GM11168 (cell line): ENCODE measurements around the gene GRB10.

Experiments
- in situ Hi-C: fragments of 300-500 bp; cut with MboI; formaldehyde crosslinking; loops from one replicate; pipeline ENCODE4 v1.12.0; 2022; ENCODE audit warnings: low sequenced_read_pairs; ENCODE audit not compliant: unreplicated experiment

GRB10 gene

DNA sequence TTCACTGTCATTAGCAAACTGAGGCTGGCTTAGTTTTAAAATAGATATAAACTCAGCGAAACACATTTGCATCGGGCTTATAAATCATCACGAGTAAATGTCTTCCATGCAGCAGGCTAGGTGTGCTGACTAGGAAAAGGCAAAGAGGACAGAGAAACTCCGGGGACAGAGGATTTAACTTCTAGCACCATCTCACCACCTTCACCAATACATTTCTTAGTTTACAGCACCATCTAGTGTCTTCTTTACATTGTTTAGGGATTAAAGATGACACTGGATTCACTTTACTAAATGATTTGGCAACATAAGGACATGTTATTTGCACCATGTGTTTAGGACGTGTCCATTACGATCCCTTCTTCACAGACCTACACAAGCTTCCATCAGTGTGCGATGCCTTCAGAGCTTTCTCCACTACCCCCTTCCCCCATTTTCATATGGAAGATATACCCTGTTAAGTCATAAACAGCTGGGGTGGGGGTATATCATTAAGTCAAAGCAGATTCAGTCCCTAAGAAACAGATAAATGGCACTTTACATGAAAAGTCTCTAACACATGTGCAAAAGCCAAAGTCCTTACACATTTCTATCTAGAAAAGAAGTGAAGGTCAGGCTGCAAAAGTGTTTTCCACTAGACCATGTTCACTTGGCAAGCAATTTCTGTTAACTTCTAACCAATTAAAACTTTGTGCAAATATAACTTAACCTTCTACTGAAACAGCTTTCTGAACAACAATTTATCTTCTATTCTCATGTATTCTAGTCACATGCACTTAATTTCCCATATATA lies 103.3 kb downstream of the GRB10 start:
- in situ Hi-C loops = loop anchor here (25.0 kb wide), 1 partner anchor 217 kb away; the partner anchor contains the start of gene FIGNL1

- in situ Hi-C loops = loop anchor here (25.0 kb wide), 1 partner anchor 216 kb away; the partner anchor contains the start of gene FIGNL1
These were observed 104.1 kb downstream of the GRB10 start for GRCh38 chr7:50678586-50678985.

- in situ Hi-C loops = loop anchor here (25.0 kb wide), 1 partner anchor 215 kb away; the partner anchor contains the start of gene FIGNL1
These were observed 105.1 kb downstream of the GRB10 start for GRCh38 chr7:50677638-50677996.

- in situ Hi-C loops = loop anchor here (25.0 kb wide), 1 partner anchor 215 kb away; the partner anchor contains the start of gene FIGNL1
These were observed 105.7 kb downstream of the GRB10 start for GRCh38 chr7:50676740-50677637.

DNA sequence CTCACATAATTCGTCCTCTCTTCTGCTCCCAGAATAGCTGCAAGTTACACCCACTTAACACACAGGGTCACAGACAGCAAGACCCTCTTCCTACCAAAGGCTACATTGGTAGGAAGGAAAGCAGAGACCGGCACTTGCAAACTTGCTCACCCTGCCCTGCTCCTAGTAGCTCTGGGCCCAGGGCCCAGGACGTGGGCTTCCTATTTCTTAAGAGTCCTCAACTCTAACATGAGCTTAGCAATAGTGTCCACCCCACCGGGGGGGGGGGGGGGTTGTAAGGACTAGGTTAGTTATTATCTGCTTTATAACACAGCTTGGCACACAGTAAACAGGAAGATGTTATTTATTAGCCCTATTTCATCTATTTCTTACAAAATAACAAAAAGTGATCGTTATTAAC lies 106.6 kb downstream of the GRB10 start:
- in situ Hi-C loops = loop anchor here (25.0 kb wide), 1 partner anchor 214 kb away; the partner anchor contains the start of gene FIGNL1

GRCh38 chr7:50674896-50675835 lies 107.5 kb downstream of the GRB10 start:
- in situ Hi-C loops = loop anchor here (25.0 kb wide), 1 partner anchor 213 kb away; the partner anchor contains the start of gene FIGNL1

- in situ Hi-C loops = no loop called here
These were observed 108.4 kb downstream of the GRB10 start for GRCh38 chr7:50674299-50674698.

DNA sequence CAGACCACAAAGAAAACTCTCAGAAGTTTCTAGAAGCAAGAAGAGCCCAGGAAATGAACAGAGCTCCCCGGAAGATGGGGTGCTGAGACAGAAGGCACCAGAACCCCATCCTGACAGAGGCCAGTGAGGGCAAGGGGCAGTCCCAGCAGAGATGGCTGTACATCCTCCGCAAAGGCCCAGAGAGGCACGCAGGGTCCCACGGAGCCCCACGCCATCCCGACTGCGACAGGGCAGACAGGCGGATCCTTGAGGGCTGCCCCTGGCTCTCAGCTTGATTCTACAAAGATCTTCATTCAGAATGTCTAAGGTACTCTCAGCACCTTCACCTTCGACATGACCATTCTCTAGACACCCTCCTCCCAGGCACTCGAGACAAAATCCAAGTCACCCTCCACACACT lies 109.6 kb downstream of the GRB10 start:
- in situ Hi-C loops = no loop called here

DNA sequence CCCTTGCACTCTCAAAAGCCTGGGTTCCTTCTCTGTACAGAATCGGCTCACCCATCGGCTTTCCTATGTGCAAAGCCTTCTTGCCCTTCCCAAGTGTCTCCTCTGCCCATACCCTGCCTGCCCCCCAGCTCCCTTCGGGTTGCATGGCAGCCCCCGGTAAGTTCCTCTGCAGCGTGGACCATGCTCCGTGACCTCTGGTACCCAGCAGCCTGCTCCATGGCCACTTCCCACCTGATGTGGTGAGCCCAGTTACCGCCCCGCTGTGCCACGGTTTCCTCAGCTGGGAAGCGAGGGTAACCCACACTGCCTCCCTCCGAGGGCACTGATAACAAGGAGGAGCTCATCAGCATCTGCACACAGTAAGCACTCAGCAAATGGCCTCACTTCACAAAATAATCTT lies 110.7 kb downstream of the GRB10 start:
- in situ Hi-C loops = no loop called here

- in situ Hi-C loops = no loop called here
These were observed 111.3 kb downstream of the GRB10 start for GRCh38 chr7:50671386-50671785.

- in situ Hi-C loops = no loop called here
These were observed 112.8 kb downstream of the GRB10 start for GRCh38 chr7:50669890-50670289.

- in situ Hi-C loops = no loop called here
These were observed 114.9 kb downstream of the GRB10 start for GRCh38 chr7:50667789-50668226.

GRCh38 chr7:50667338-50667737 lies 115.4 kb downstream of the GRB10 start:
- in situ Hi-C loops = no loop called here

GRCh38 chr7:50666124-50666496 lies 116.6 kb downstream of the GRB10 start:
- in situ Hi-C loops = no loop called here

DNA sequence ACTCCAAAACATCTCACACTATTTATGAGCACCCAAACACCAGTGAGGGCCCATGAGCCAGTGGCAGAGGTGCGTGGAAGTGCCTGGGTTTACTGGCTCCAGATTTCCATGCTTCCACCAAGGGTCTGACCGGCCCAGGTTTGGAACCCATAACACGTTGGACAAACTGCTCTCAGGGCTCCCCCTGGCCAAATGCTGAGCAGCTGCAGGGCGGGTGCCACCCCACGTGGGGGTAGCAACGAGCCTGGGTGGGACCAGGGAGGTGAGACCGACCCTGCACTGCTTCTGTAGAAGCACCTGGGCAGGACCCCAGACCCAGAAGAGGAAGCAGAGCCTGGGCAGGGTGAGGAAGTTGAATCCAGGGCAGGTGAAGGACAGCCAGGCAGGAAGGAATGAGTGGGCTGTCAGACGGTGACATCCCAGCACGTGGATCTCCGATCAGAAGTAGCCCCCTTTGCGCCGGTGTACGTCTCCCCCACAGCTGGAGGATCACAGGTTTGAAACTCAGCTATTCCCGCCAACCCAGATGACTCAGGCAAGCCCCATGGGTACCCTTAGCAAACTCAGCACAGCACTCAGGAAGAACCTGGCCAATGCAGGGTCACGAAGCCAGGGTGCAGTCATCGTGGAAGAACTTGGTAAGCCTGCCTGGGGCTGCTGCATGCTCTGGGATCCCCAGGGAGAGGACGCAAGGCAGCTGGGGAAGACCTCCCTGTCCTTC lies 117.1 kb downstream of the GRB10 start:
- in situ Hi-C loops = no loop called here

DNA sequence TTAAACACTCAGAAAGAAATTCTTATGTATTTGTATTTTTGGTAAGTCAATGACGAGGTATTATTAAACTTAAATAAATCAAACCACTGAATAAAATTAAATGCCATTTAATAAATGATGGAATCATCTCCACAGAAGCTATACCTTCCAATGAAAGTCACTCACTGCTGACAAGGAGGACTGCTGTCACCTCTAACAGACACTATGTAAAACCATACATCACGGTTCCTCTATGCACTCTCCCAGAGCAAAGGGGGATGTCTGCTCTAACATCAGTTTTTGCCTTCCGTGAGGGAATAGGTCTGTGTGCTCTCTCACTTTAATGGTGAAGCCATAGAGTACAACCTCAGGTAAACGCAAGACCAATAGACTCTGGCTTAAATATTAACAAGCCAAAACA lies 117.8 kb downstream of the GRB10 start:
- in situ Hi-C loops = no loop called here

GRCh38 chr7:50664461-50664922 lies 118.2 kb downstream of the GRB10 start:
- in situ Hi-C loops = no loop called here

- in situ Hi-C loops = no loop called here
These were observed 119.1 kb downstream of the GRB10 start for GRCh38 chr7:50663396-50664102.
